ENCODE measurements around the gene RTL9.

Gene RTL9
- 0 to 0.18 (median 0) reads per million in 9 experiments for total RNA-seq

- Mint-ChIP-seq H3K27me3 (no peaks in the 10 kb centered on the region), H3K4me1 (ENCODE audit: low read depth in 2 of 2) (no peaks in the 10 kb centered on the region), H3K27ac (no peak within 1 kb of the TSS), H3K36me3 (ENCODE audit: insufficient read depth) (no peaks in the 10 kb centered on the region), H3K9me3 (no peaks in the 10 kb centered on the region), H3K4me3 (no peak within 1 kb of the TSS)
- no peak for ATAC-seq (replicated peaks)
- DNase-seq = no peak
These were observed at the start of gene RTL9 for GRCh38 chrX:110358548-110358947. Gene RTL9, plus strand, starts transcription at chrX:110358848. Its CDS starts 91,770 bp downstream, at chrX:110450618.

- Mint-ChIP-seq H3K36me3 (ENCODE audit: insufficient read depth) (no peaks in the 10 kb centered on the region), H3K27ac (peak overlapping the region in 1 of 2 donors; percentile 22), H3K27me3 (no peaks in the 10 kb centered on the region), H3K4me1 (ENCODE audit: low read depth in 2 of 2) (peaks cover 16 to 47% of the 10 kb centered on the region in 2 donors), H3K4me3 (no peak overlapping the region), H3K9me3 (no peaks in the 10 kb centered on the region)
- DNase-seq (no peak), ATAC-seq (replicated peaks) (no peak)
These were observed 48.5 kb upstream of the RTL9 start for GRCh38 chrX:110310000-110310790.

GRCh38 chrX:110310896-110311295, 47.8 kb upstream of the RTL9 start:
- ATAC-seq (replicated peaks) (peak; percentile 92), DNase-seq (peak in 1 of 3 experiments; percentile 2)
- no peaks in the 10 kb centered on the region for H3K27me3 Mint-ChIP-seq
- no peaks in the 10 kb centered on the region for H3K36me3 Mint-ChIP-seq (ENCODE audit: insufficient read depth)
- H3K9me3 Mint-ChIP-seq = no peaks in the 10 kb centered on the region
- peaks cover 16 to 44% of the 10 kb centered on the region in 2 donors for H3K4me1 Mint-ChIP-seq (ENCODE audit: low read depth in 2 of 2)
- peak overlapping the region in 1 of 2 donors; percentile 11 for H3K4me3 Mint-ChIP-seq
- H3K27ac Mint-ChIP-seq = peak overlapping the region in 1 of 2 donors; percentile 56

- ATAC-seq (replicated peaks) (no peak), DNase-seq (no peak)
- Mint-ChIP-seq H3K27me3 (no peaks in the 10 kb centered on the region), H3K9me3 (no peaks in the 10 kb centered on the region), H3K4me3 (peak overlapping the region in 1 of 2 donors; percentile 11), H3K36me3 (ENCODE audit: insufficient read depth) (peaks cover under 1% of the 10 kb centered on the region), H3K27ac (peak overlapping the region in 1 of 2 donors; percentile 56), H3K4me1 (ENCODE audit: low read depth in 2 of 2) (peaks cover 17 to 48% of the 10 kb centered on the region in 2 donors)
These were observed 47.0 kb upstream of the RTL9 start for GRCh38 chrX:110311437-110312230.

GRCh38 chrX:110315551-110315950, 43.1 kb upstream of the RTL9 start:
- Mint-ChIP-seq H3K4me3 (peak overlapping the region; percentile 89 to 91), H3K27ac (no peak overlapping the region), H3K4me1 (ENCODE audit: low read depth in 2 of 2) (peaks cover 17 to 29% of the 10 kb centered on the region in 2 donors), H3K9me3 (no peaks in the 10 kb centered on the region), H3K36me3 (ENCODE audit: insufficient read depth) (peaks cover 9% of the 10 kb centered on the region), H3K27me3 (no peaks in the 10 kb centered on the region)
- DNase-seq (no peak), ATAC-seq (replicated peaks) (no peak)

GRCh38 chrX:110316351-110317060, 42.1 kb upstream of the RTL9 start:
- peaks cover 11 to 20% of the 10 kb centered on the region in 2 donors for H3K4me1 Mint-ChIP-seq (ENCODE audit: low read depth in 2 of 2)
- ATAC-seq (replicated peaks) = no peak
- peak overlapping the region; percentile 89 to 91 for H3K4me3 Mint-ChIP-seq
- H3K36me3 Mint-ChIP-seq (ENCODE audit: insufficient read depth) = peaks cover 9% of the 10 kb centered on the region
- no peak for DNase-seq
- no peaks in the 10 kb centered on the region for H3K9me3 Mint-ChIP-seq
- H3K27me3 Mint-ChIP-seq = no peaks in the 10 kb centered on the region
- peak overlapping the region; percentile 91 to 96 for H3K27ac Mint-ChIP-seq

GRCh38 chrX:110317061-110317819, 41.4 kb upstream of the RTL9 start:
- peak overlapping the region; percentile 91 to 96 for H3K27ac Mint-ChIP-seq
- no peaks in the 10 kb centered on the region for H3K27me3 Mint-ChIP-seq
- peaks cover 9% of the 10 kb centered on the region for H3K36me3 Mint-ChIP-seq (ENCODE audit: insufficient read depth)
- no peaks in the 10 kb centered on the region for H3K9me3 Mint-ChIP-seq
- peak in 1 of 3 experiments; percentile 10 for DNase-seq
- H3K4me1 Mint-ChIP-seq (ENCODE audit: low read depth in 2 of 2) = peaks cover 8 to 21% of the 10 kb centered on the region in 2 donors
- ATAC-seq (replicated peaks) = peak; percentile 18
- peak overlapping the region; percentile 89 to 91 for H3K4me3 Mint-ChIP-seq

GRCh38 chrX:110317820-110318663, 40.6 kb upstream of the RTL9 start, which contains the start of gene AMMECR1:
Gene AMMECR1, minus strand, starts transcription at chrX:110318085. Its CDS starts 14 bp downstream, at chrX:110318071.
- peak within 1 kb of the TSS; percentile 89 to 91 for H3K4me3 Mint-ChIP-seq
- H3K4me1 Mint-ChIP-seq (ENCODE audit: low read depth in 2 of 2) = peaks cover 10 to 21% of the 10 kb centered on the region in 2 donors
- peak within 1 kb of the TSS; percentile 91 to 96 for H3K27ac Mint-ChIP-seq
- ATAC-seq (replicated peaks) (peak; percentile 83), DNase-seq (peak; percentile 71 to 76 (median 72))
- H3K9me3 Mint-ChIP-seq = no peaks in the 10 kb centered on the region
- peaks cover 9% of the 10 kb centered on the region for H3K36me3 Mint-ChIP-seq (ENCODE audit: insufficient read depth)
- no peaks in the 10 kb centered on the region for H3K27me3 Mint-ChIP-seq

- peak overlapping the region; percentile 91 to 96 for H3K27ac Mint-ChIP-seq
- no peak for DNase-seq
- H3K4me3 Mint-ChIP-seq = peak overlapping the region; percentile 89 to 91
- peaks cover 9 to 16% of the 10 kb centered on the region in 2 donors for H3K4me1 Mint-ChIP-seq (ENCODE audit: low read depth in 2 of 2)
- H3K27me3 Mint-ChIP-seq = no peaks in the 10 kb centered on the region
- peaks cover 9% of the 10 kb centered on the region for H3K36me3 Mint-ChIP-seq (ENCODE audit: insufficient read depth)
- no peaks in the 10 kb centered on the region for H3K9me3 Mint-ChIP-seq
- ATAC-seq (replicated peaks) = no peak
These were observed 40.0 kb upstream of the RTL9 start for GRCh38 chrX:110318664-110318968.

- H3K27ac Mint-ChIP-seq = no peak overlapping the region
- DNase-seq (no peak), ATAC-seq (replicated peaks) (no peak)
- no peaks in the 10 kb centered on the region for H3K27me3 Mint-ChIP-seq
- no peaks in the 10 kb centered on the region for H3K9me3 Mint-ChIP-seq
- H3K4me1 Mint-ChIP-seq (ENCODE audit: low read depth in 2 of 2) = peaks cover 8% of the 10 kb centered on the region in 2 donors
- H3K36me3 Mint-ChIP-seq (ENCODE audit: insufficient read depth) = peaks cover 9% of the 10 kb centered on the region
- H3K4me3 Mint-ChIP-seq = no peak overlapping the region
These were observed 38.2 kb upstream of the RTL9 start for GRCh38 chrX:110320381-110320987.

- Mint-ChIP-seq H3K36me3 (ENCODE audit: insufficient read depth) (peaks cover 9% of the 10 kb centered on the region), H3K4me3 (no peak overlapping the region), H3K9me3 (no peaks in the 10 kb centered on the region), H3K4me1 (ENCODE audit: low read depth in 2 of 2) (peaks cover 7 to 8% of the 10 kb centered on the region in 2 donors), H3K27me3 (no peaks in the 10 kb centered on the region), H3K27ac (no peak overlapping the region)
- ATAC-seq (replicated peaks) = no peak
- no peak for DNase-seq
These were observed 37.6 kb upstream of the RTL9 start for GRCh38 chrX:110321081-110321480.

- Mint-ChIP-seq H3K9me3 (no peaks in the 10 kb centered on the region), H3K4me1 (ENCODE audit: low read depth in 2 of 2) (peaks cover 4 to 7% of the 10 kb centered on the region in 2 donors), H3K27me3 (no peaks in the 10 kb centered on the region), H3K36me3 (ENCODE audit: insufficient read depth) (peaks cover 8% of the 10 kb centered on the region), H3K27ac (peak overlapping the region in 1 of 2 donors; percentile 44), H3K4me3 (no peak overlapping the region)
- ATAC-seq (replicated peaks) (no peak), DNase-seq (no peak)
These were observed 37.0 kb upstream of the RTL9 start for GRCh38 chrX:110321670-110322069.

Measured in effector memory CD8-positive, alpha-beta T cell (primary cell).